ENCODE measurements around the gene NNAT. TPM values are rescaled to one million over a fixed set of nuclear protein-coding genes. Genes with fewer than 3 reads are reported as not detected.

NNAT gene
- total RNA-seq, 1 experiment from 2014 or later, result 43.1 TPM

DNA sequence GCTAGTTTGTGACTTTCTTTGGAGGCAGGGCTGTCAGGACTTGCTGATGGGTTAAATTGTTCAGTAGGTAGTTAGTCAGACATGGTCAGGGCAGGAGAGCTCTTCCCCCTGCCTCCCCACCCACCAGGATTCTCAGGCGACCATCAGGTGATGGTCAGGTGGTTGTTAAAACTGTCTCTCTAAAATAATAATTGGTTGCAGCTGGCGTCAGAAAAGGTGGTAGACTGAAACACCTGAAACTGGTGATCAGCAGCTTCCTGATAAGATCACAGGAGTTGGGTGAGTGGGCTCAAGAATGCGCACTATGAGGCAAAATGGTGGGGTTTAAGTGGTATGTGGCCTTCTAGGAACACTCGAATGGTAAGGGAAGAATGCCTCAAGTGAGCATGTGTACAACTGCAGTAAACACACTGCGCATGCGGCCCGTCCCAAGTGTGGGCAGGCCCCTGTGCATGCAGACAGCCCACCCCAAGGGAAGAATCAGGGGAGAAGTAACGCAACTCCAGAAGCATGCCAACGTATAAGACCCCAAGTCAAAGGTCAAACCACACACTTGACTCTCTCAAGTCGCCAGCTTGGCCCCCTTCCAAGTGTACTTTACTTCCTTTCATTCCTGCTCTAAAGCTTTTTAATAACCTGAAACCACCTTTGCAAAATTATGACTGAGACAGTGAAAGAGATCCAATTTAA is 14.5 kb downstream of the NNAT start:
- TF ChIP-seq, protein P1, sequence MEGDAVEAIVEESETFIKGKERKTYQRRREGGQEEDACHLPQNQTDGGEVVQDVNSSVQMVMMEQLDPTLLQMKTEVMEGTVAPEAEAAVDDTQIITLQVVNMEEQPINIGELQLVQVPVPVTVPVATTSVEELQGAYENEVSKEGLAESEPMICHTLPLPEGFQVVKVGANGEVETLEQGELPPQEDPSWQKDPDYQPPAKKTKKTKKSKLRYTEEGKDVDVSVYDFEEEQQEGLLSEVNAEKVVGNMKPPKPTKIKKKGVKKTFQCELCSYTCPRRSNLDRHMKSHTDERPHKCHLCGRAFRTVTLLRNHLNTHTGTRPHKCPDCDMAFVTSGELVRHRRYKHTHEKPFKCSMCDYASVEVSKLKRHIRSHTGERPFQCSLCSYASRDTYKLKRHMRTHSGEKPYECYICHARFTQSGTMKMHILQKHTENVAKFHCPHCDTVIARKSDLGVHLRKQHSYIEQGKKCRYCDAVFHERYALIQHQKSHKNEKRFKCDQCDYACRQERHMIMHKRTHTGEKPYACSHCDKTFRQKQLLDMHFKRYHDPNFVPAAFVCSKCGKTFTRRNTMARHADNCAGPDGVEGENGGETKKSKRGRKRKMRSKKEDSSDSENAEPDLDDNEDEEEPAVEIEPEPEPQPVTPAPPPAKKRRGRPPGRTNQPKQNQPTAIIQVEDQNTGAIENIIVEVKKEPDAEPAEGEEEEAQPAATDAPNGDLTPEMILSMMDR (conservative IDR thresholded peaks at IDR 0.05), result no peak
- Histone ChIP-seq H3K4me1 (ENCODE audit: insufficient read depth, low read length) (peaks cover 2% of the 10 kb centered on the region), H3K23ac (ENCODE audit: insufficient read length, low read depth, low read length) (no peak overlapping the region), H4K91ac (ENCODE audit: insufficient read length, low read depth, low read length) (no peak overlapping the region), H4K8ac (replicated peaks; ENCODE audit: insufficient read length, low read depth, low read length) (no peak overlapping the region), H3K18ac (ENCODE audit: insufficient read length, low read depth, low read length) (no peak overlapping the region), H3K23me2 (ENCODE audit: insufficient read length, low read depth, low read length, poor library complexity, severe bottlenecking) (no peaks in the 10 kb centered on the region), H3K9me3 (ENCODE audit: control insufficient read depth, low read depth, low read length) (no peaks in the 10 kb centered on the region), H3K4ac (ENCODE audit: low read depth, low read length) (no peak overlapping the region), H3T11ph (ENCODE audit: low read length) (no peak overlapping the region), H3K9ac (ENCODE audit: extremely low read depth, insufficient read length, low read length) (no peak overlapping the region), H4K5ac (ENCODE audit: insufficient read length, low read depth, low read length) (no peak overlapping the region), H2BK12ac (ENCODE audit: insufficient read length, low read depth, low read length) (no peak overlapping the region), H3K27ac (ENCODE audit: insufficient read length, low read depth, low read length) (no peak overlapping the region), H3K56ac (ENCODE audit: insufficient read length, low read depth, low read length) (no peak overlapping the region), H2BK120ac (ENCODE audit: low read depth, low read length, poor library complexity, severe bottlenecking) (no peak overlapping the region), H2AFZ (ENCODE audit: low read length) (no peak overlapping the region), H3K4me2 (ENCODE audit: insufficient read depth, insufficient read length, low read length) (no peak overlapping the region), H2BK20ac (ENCODE audit: low read depth, low read length, poor library complexity, severe bottlenecking) (no peak overlapping the region), H2BK5ac (ENCODE audit: insufficient read length, low read length) (no peak overlapping the region), H3K79me1 (ENCODE audit: insufficient read depth, low read depth, low read length, poor library complexity, severe bottlenecking) (no peaks in the 10 kb centered on the region), H4K20me1 (ENCODE audit: control insufficient read depth, insufficient read depth, insufficient read length) (no peaks in the 10 kb centered on the region), H3K14ac (ENCODE audit: insufficient read depth, low read length) (no peak overlapping the region), H2BK15ac (ENCODE audit: low read depth, low read length) (no peak overlapping the region), H2AK5ac (ENCODE audit: insufficient read length, low read length) (no peak overlapping the region), H3K27me3 (ENCODE audit: insufficient read depth, low read length) (no peaks in the 10 kb centered on the region), H3K79me2 (ENCODE audit: insufficient read depth, low read length) (no peaks in the 10 kb centered on the region)
- no CpG with 5 or more reads among the region's 10 CpGs for WGBS (ENCODE audit: extremely low coverage, insufficient read length, low lambda C conversion rate)
- Mint-ChIP-seq H3K9me3 (no peaks in the 10 kb centered on the region), H3K27me3 (ENCODE audit: low read depth) (no peaks in the 10 kb centered on the region), H3K4me1 (peaks cover 22 to 31% of the 10 kb centered on the region in 2 experiments), H3K36me3 (ENCODE audit: insufficient read depth in 1 of 3, low read depth in 3 of 3) (no peaks in the 10 kb centered on the region), H3K4me3 (no peak overlapping the region), H3K27ac (no peak overlapping the region)
- peak; percentile 15 for DNase-seq
